DMS153 treated with DMSO at 0.1 percent for 48 hours (cell line): ENCODE data around the gene FBRSL1.
A peak's percentile ranks its signal among the peaks of the same experiment; 100 is the strongest.
"Not testable (repeated sequence)": the region's sequence is repeated elsewhere in the genome, so short reads cannot be mapped to it uniquely, and the experiment has no call there.

ENCODE experiments used
- DNase-seq: peaks from one replicate; lab custom pipeline; 2025; ENCODE audit not compliant: unreplicated experiment; lab: John Stamatoyannopoulos, UW

The FBRSL1 gene

GRCh38 chr12:132522592-132523380 lies 32.8 kb downstream of the FBRSL1 start:
- no peak for DNase-seq

GRCh38 chr12:132523576-132524331 lies 33.8 kb downstream of the FBRSL1 start:
- DNase-seq = peak; percentile 16

DNA sequence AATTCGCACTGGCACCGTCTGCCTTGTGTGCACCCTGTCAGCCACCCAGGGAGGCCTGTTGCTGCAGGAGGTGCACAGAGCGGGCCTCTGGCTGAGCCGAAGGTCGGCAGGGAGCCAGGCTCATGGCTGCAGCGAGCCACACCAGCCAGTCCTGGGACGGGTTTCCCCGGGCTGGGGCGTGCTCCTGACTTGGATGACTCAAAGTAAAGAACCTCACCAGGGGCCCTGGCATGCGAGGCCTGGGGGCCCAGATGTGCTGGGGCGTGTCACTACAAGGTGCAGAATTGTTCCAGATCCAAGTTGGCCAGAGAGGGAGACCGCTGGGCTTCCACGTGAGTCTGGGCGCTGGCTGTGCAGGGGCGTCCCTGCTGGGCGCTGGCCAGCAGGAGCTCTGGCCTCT lies 34.5 kb downstream of the FBRSL1 start:
- DNase-seq = no peak

- no peak for DNase-seq
Measured at GRCh38 chr12:132525011-132525832, 35.3 kb downstream of the FBRSL1 start.

DNA sequence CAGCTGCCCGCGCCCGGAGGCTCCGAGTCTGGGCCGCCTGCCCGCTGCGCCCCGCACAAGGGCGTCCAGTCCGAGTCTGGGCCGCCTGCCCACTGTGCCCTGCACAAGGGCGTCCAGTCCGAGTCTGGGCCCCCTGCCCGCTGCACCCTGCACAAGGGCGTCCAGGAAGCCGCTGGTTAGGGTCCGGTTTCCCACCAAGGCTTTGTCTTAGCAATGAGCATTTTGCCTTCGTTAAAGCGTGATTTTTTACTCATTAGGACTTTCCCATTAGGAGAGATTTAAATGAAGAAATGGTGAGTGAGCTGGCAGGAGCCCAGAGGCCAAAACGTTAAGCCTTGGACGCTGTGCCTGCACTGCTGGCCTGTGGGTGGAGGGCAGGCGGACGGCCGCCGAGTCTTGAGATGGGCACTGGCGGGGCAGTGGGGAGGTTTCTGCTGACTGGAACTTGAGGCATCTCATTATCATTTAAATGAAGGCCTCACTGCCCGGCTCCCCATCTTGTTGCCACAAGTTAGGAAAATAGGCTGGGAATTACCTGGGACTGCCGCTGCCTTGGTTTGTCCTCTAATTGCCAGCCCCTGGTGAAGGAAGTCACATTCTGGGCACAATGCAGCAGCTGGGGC lies 36.0 kb downstream of the FBRSL1 start:
- no peak for DNase-seq

DNA sequence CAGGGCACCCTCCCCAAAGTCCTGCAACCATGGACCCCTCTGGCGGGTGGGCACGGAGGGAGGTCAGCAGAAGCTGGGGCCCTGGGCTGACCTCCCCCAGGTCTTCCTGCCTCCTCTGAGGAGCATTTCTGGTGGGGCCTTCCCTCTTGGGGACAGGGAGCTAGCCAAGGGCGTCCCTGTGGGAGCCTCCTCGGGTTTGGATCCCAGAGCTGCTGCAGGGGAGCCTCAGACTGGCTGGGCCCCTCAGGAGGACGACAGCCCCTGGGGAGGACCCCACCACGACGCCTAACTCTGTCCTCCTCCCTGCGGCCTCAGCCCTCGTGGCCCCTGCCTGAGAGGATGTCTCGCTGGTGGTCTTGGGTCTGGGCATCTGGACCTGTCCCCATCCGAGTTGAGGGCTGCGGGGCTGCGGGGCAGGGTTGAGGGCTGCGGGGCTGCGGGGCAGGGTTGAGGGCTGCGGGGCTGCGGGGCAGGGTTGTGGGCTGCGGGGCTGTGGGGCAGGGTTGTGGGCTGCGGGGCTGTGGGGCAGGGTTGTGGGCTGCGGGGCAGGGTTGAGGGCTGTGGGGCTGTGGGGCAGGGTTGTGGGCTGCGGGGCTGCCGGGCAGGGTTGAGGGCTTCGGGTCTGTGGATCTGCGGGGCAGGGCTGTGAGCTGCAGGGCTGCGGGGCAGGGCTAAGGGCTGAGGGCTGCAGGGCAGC lies 37.4 kb downstream of the FBRSL1 start:
- no peak for DNase-seq

DNA sequence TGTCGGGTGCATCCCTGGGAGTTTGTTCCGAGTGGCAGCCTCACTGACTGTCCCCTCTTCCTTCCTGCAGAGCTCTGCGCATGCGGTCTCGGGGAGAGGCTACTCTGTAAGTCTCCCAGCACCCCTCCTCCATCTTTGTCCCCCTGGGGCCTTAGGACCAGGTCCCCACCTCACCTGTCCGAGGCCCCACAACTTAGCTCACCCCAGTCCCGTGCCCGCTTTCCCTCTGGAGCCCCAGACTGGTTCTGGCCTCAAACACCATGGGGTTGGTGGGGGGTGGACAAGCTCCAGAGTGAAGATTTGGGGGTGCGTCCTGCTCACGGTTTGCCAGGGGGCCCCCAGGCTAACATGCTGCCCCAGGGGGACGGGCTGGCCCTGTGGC lies 37.9 kb downstream of the FBRSL1 start:
- DNase-seq = no peak

DNA sequence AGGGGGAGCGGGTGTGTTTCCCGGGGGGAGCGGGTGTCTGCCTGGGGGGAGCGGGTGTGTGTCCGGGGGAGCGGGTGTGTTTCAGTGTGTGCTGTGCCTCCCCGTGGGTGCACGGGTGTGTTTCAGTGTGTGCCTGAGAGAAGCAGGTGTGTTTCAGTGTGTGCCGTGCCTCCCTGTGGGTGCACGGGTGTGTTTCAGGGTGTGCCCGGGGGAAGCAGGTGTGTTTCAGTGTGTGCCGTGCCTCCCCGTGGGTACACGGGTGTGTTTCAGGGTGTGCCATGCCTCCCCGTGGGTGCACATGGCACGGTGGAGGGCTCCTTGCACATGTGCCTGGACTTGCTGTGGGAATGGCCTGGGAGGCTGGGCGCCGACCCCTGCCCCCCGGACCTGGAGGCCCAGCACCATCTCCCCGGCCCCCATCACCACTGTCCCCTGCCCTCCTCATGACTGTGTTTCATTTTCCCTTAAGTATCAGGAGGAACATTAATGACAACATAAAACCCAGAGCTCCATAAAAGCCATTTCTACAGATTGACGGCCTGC lies 38.7 kb downstream of the FBRSL1 start:
- no peak for DNase-seq

DNA sequence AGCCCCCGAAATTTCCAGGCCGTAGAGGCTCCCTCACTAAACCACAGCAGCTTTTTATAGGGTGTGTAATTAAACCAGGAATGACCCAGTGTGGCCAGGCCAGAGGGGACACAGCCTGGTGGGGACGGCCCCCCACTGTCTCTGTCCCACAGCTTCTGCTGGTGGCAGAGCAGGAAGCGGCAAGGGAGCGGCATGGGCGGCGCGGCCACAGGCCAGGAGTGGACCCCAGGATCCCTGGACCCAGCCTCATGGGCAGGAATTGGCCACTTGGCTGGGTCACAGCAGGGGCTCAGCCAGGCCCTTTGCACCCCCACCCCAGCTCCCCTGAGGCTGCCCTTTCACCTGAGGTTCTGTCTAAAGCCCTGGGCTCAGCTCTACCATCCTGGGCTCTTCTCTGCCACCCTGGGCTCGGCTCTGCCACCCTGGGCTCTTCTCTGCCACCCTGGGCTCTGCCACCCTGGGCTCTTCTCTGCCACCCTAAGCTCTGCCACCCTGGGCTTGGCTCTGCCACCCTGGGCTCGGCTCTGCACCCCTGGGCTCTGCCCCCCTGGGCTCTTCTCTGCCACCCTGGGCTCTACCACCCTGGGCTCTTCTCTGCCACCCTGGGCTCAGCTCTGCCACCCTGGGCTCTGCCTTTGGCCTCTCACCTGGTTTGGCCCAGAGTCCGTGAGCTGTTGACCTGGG lies 39.3 kb downstream of the FBRSL1 start:
- no peak for DNase-seq

DNA sequence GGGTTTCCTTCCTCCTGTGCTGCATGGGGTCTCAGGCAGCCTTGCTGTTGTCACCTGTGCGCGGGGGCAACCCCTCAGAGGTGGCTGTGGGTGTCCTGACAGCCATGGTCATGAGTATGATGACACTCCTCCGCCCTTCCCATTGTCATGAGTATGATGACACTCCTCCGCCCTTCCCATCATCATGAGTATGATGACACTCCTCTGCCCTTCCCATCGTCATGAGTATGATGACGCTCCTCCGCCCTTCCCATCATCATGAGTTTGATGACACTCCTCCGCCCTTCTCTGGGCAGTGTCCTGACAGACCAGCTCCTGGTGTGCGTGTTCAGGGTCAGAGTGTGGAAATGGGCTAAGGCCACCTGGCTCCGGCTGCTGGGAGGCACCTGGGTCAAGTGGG lies 40.0 kb downstream of the FBRSL1 start:
- no peak for DNase-seq

DNA sequence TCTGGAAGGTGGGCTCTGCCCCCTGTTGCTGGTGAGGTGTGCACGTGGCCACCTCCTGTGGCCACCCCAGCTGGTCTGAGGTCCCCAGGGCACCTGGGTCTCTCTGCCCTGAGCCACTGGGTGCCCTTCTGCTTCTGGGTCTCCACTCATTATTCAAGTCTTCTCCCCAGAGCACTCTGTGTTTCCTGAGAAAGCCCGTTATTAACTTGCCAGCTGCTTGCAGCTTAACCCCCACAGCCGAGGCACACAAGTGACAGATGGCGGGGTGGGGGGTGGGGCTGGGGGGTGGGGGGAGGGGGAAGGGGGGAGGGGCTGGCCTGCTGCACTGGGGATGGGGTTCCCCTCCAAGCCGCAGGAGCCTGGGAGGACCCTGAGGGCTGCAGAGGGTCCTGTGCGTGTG lies 40.5 kb downstream of the FBRSL1 start:
- no peak for DNase-seq

- DNase-seq = no peak
Measured at GRCh38 chr12:132530851-132531250, 40.9 kb downstream of the FBRSL1 start.

DNA sequence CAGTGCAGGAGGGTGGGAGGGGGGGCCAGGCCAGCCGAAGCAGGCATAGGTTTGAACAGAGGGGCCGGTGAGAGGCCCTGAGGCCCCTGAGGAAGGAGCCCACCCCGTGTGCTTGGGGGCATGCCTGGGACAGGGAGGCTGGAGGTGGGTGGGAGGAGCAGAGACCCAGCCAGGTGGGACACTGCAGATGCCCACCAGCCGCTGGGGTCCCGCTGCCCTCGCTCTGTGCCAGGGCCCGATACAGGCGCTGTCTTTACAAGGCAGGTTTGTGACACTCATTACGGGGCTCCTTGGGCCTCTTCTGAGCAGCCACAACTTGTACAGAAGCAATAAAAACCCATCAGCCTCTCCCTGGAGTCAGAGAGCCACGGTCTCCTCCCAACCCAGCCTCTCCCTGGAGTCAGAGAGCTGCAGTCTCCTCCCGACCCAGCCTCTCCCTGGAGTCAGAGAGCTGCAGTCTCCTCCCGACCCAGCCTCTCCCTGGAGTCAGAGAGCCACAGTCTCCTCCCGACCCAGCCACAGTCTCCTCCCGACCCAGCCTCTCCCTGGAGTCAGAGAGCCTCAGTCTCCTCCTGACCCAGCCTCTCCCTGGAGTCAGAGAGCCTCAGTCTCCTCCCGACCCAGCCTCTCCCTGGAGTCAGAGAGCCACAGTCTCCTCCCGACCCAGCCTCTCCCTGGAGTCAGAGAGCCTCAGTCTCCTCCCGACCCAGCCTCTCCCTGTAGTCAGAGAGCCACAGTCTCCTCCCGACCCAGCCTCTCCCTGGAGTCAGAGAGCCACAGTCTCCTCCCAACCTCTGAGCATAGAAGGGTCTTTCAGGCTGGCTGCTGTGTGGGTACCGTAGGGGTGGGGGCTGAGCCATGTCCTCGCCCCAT lies 43.0 kb downstream of the FBRSL1 start:
- DNase-seq = not testable (repeated sequence)

GRCh38 chr12:132533584-132533958 lies 43.6 kb downstream of the FBRSL1 start:
- DNase-seq = no peak

DNA sequence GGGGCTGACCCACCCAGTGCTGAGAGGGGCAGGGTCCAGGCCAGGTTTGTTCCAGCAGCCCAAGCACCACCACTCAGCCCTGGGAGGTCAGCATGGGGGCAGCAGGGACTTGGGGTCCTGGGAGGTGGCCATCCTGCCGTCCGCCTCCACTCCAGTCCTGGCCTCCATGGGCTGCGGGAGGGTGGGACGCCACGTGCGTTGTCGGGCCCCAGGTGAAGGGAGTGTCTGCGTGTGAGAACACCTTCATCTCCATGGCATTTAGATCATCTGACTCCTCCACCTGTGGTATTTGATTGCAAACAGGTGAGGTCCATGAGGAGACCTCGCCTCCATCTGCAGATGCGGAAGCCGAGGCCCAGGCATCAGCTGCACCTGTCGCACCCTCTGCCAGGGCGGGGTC lies 44.1 kb downstream of the FBRSL1 start:
- no peak for DNase-seq

DNA sequence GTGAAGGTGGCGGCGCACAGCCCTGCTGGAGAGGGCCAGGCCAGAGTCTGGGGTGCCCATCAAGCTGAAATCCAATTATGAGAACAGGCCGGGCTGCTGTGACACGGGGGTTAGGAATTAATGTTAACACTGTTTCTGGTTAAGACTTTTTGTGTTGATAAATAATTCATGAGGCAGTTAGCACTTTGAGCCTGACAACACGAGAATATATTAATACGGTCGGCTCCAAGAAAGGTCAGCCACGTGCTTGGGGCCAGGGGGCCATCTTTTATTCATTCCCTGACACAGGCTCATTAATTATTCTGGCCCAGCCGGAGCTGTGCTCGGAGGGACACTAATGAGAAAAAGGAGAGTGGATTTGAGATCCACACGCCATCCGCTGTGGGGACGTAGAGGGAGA lies 45.1 kb downstream of the FBRSL1 start:
- DNase-seq = no peak

GRCh38 chr12:132536102-132536876 lies 46.3 kb downstream of the FBRSL1 start:
- no peak for DNase-seq

DNA sequence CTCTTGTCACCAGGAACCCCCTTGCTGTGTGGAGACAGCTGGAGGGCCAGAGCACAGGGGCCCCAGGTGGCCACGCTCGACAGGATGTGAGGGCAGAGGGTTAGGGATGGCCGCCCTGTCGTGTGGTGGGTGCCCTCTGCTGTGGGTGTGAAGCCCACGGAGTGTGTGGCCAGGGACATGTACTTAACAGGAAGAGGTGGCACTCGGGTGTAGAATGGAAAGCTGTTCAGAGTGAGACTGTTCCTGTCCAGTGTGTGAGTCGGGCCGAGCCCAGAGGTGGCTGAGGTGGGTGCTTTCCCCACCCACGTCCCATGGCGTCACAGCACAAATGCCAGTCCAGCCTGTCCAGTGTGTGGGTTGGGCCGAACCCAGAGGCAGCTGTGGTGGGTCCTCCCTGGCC lies 47.1 kb downstream of the FBRSL1 start:
- DNase-seq = no peak
